Suprapubic skin (tissue), 4 donors: ENCODE results near the gene ENOX2.

Source experiments
- EP300 ChIP-seq: sonication (generic); formaldehyde crosslinking; IDR thresholded peaks from one replicate; pipeline ENCODE4 v1.6.1; 2017; ENCODE audit warnings: antibody characterized with exemption
- POLR2AphosphoS5 ChIP-seq, 3 donors: sonication (generic); formaldehyde crosslinking; IDR thresholded peaks; one replicate each; pipeline ENCODE4 v1.6.1; 2017; ENCODE audit warnings: antibody characterized with exemption in 3 of 3
- TF ChIP-seq, protein P1 (sequence below), 2 donors: fragments of 200-600 bp in 1 of 2; fragments of 450-650 bp in 1 of 2; sonication (generic) in 1 of 2; IDR thresholded peaks; one replicate each; pipeline ENCODE4 v1.5.1; 2016 to 2019; ENCODE audit warnings: antibody characterized with exemption in 2 of 2, mild to moderate bottlenecking in 1 of 2, moderate library complexity in 1 of 2

GRCh38 chrX:130669233-130669632 lies 233.8 kb downstream of the ENOX2 start:
- no peak for TF ChIP-seq EP300
- TF ChIP-seq, protein P1, sequence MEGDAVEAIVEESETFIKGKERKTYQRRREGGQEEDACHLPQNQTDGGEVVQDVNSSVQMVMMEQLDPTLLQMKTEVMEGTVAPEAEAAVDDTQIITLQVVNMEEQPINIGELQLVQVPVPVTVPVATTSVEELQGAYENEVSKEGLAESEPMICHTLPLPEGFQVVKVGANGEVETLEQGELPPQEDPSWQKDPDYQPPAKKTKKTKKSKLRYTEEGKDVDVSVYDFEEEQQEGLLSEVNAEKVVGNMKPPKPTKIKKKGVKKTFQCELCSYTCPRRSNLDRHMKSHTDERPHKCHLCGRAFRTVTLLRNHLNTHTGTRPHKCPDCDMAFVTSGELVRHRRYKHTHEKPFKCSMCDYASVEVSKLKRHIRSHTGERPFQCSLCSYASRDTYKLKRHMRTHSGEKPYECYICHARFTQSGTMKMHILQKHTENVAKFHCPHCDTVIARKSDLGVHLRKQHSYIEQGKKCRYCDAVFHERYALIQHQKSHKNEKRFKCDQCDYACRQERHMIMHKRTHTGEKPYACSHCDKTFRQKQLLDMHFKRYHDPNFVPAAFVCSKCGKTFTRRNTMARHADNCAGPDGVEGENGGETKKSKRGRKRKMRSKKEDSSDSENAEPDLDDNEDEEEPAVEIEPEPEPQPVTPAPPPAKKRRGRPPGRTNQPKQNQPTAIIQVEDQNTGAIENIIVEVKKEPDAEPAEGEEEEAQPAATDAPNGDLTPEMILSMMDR (IDR thresholded peaks at IDR 0.05), result no peak
- TF ChIP-seq POLR2AphosphoS5 (IDR thresholded peaks at IDR 0.05), result no peak
